NCI-H526 (cell line): ENCODE measurements around the gene EXOC3L4.

Experiments used
- DNase-seq, 2 experiments: peaks; one replicate each; lab custom pipeline; 2025; lab: John Stamatoyannopoulos, UW

The EXOC3L4 gene

DNA sequence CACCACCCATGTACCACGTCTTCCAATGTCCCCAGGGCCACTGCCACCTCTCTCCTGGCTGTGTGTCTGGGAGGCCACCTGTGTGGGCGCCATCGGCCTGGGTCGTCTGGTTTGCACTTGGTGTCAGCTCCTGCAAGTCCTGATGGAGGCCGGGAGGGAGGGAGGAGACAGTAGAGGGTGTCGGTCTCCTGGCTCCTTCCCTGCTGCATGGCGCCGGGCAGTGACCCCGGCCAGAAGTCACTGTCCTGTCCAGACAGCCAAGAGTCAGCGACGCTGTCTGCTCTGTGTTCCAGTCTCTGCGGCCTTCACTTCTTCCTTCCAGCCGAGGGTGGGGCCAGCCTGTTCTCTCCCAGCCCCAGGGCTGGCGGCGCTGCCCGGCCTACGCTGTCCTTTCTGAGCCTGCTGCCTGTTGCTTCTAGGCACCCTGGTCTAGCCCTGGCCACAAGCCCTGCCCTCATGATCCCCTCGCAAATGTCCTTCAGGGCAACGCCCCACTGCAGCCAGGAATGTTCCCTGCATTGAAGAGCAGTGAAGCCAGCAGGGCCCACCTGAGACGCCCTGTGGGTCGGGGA, 23.5 kb upstream of the EXOC3L4 start:
- DNase-seq: no peak

DNA sequence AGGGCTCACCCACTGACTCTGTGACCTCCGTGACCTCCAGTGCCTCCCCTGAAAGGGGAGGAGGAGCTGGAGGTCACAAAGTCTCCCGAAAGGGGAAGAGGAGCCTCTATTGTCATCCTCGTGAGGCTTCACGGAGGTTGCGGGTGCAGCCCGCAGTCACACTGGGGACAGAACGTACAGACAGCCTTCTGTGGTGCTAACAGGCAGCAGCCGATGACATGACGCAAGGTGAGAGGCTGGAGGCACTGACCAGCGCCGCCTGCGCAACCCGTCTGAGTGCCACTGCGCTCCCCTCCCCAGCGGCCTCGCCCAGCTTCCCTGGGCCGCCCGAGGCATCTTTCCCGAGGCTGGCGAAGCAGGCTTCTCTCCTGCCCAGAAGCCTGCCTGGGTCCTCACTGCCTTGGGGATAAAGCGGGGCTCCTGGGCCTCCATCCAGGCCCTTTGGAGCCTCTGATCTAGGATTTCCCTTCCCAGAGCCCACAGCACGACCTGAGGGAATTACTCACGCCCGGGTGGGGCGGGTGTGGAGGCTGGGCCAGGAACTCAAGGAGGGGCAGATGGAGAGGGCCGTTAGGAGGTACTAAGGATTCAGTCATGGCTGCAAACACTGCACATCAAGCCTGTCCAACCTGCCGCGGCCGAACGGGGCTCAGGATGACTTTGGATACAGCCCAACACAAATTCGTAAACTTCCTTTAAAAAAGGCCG, 22.8 kb upstream of the EXOC3L4 start:
- no peak for DNase-seq

DNA sequence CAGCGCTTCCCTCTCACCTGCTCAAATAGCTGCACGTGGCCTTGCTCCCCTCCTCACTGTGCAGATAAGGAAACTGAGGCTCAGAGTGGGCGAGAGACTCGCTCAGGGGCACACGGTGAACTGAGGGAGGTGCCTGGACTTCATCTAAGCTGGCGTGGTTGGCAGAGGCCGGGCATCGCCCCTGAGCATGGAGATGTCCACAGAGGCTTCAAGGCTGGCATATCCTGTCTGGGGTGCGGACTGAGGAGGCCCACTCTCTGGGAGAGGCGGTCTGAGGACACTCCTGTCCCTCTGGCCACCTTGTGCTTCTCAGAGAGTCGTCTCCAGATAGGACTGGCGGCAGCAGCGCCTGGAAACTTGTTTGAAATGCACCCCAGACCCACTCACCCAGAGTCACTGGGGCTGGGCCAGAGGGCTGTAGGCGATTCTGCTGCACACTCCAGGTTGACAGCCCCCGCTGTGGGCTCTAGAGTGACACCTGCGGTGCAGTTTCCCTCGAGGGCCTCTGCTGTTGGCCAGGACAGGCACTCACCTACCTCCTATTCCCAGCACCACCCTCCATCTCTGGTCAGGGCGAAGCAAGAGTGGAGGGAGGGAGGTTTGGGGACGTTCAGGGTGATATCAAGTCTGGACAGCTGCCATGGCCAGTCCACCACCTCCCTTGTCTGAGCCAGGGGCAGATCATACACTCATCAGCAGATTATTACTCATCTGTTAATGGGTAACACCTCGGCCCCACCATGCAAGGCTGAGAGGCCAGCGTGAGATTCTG, 21.7 kb upstream of the EXOC3L4 start:
- peak in 1 of 2 experiments; percentile 36 for DNase-seq

GRCh38 chr14:103073367-103073875, 21.1 kb upstream of the EXOC3L4 start:
- DNase-seq: no peak

GRCh38 chr14:103073876-103074728, 20.4 kb upstream of the EXOC3L4 start:
- DNase-seq: no peak

GRCh38 chr14:103074729-103075367, 19.7 kb upstream of the EXOC3L4 start:
- no peak for DNase-seq

DNA sequence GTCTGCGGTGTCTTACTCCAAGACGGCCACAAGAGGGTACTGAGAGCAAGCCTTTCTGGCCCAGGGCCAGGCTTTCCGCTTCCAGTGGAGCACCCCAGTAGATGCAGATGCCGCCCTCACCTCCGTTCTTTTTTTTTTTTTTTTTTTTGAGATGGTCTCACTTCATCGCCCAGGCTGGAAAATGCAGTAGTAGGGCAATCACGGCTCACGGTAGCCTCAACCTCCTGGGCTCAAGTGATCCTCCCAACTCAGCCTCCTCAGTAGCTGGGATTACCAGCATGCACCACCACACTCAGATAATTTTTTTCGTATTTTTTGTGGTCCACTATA, 16.1 kb upstream of the EXOC3L4 start:
- DNase-seq: peak; percentile 78 to 92

- DNase-seq: no peak
Measured at GRCh38 chr14:103078860-103079587, 15.5 kb upstream of the EXOC3L4 start.

- DNase-seq: no peak
Measured at GRCh38 chr14:103081951-103082350, 12.6 kb upstream of the EXOC3L4 start.

GRCh38 chr14:103084021-103084919, 10.3 kb upstream of the EXOC3L4 start, which contains the start of gene LBHD2:
Gene LBHD2, plus strand, starts transcription at chr14:103084210. Its CDS starts 1,803 bp downstream, at chr14:103086013.
- peak in 1 of 2 experiments; percentile 37 for DNase-seq

DNA sequence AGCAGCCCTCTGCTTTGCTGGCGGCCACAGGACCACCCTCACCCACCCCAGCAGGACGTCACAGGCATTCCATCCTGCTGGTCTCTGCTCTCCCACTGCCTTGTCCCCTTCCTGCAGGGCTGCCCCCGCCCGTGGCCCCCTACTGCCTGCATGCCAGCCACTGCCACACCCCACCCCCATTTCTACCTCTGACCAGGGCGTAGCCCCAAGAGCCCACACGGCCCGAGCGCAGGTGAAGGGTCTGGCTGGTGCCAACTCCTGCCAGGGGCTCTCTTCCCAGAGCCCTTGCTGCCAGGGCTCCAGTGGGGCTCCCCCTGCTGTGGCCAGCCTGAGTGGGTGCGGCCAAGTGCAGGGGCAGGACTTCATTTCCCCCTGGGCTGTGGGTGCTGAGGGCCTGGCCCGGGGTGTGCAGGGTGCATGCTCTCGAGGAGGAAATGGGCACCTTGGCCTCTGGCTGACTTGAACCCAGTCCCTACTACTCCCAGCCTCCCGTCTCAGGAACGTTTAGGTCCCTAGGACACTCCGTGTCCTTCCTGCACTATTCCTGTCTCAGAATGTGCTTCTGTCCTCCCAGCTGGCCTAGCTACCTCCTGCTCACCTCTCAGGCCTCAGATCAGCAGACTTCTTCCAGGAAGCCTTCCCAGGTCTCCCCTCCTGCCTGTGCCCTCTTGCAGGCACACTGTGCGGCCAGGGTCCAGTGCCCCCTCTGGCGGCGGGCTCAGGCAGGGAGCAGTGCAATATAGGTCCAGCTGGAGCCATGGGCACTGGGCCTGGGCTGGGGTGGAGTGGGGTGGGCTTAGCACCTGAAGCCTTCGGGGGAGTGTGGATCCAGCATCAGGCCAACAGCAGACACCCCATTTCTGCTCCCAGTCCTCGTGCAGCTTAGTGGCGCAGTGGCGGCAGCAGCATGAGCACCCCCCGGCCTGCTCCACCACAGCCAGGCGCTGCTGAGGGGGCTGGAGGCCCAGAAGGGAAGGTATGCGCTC, 9.1 kb upstream of the EXOC3L4 start:
- DNase-seq: no peak

GRCh38 chr14:103086771-103087342, 7.7 kb upstream of the EXOC3L4 start:
- no peak for DNase-seq

- peak in 1 of 2 experiments; percentile 32 for DNase-seq
Measured at GRCh38 chr14:103087343-103087835, 7.1 kb upstream of the EXOC3L4 start.

DNA sequence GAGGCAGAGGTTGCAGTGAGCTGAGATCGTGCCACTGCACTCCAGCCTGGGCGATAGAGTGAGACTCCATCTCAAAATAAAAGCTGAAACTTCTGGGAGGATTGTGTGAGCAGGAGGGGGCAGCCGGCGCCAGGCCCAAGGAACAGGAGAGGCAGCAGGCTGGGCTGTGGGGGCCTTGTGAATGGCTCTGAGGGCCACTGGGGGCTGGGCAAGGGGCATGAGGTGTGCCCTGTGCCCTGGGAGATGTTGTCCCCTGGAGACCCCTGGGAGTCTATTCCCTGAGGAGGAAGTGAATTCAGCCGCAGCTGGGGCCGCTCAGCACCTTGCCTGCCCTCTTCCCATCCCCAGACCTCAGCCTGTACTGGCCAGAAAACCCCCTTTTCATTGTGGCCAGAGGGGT, 5.6 kb upstream of the EXOC3L4 start:
- no peak for DNase-seq

DNA sequence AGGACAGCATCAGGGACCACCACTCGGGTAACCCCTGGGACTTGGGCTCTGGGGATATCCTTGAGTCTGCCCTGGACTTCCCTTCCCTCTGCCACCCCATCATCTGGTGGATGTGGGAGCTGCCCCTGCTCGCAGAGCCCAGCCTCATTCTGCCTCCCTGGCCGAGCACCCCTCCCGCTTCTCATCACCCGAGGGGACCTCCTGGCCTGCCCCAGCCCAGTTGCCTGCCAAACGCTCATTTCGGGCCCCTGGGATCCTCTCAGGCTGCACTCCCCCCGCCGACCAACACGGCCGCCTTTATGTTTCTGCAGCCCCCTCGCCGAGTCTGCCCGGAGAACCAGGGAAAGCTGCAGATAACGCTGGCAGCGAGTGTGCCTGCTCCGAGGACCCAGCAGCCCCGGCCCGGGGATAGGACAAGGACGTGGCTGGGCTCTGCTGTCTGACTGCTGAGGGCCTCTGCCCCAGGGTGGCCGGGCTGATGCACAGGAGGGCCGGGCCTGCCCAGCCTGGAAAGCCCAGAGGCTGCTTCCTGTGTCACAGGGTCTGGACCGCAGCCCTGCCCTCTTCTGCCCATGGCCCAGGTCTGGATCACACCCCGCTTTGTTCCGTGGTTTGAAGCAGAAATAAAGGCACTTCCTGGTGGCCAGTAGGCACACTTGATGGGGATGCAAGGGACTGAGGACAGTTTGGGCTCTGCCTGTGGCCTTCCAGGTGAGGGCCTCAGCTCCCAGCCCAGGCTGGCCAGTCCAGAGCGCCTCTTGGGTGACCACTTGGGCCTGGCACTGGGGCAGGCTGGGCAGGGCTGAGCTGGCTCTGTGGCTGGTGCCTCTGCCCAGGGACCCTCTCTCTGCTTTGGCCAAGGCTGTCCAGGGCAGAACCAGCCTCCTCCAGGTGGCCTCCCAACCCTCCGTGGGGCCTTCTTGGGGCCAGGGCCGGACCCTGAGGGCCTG, 4.9 kb upstream of the EXOC3L4 start:
- DNase-seq: no peak

DNA sequence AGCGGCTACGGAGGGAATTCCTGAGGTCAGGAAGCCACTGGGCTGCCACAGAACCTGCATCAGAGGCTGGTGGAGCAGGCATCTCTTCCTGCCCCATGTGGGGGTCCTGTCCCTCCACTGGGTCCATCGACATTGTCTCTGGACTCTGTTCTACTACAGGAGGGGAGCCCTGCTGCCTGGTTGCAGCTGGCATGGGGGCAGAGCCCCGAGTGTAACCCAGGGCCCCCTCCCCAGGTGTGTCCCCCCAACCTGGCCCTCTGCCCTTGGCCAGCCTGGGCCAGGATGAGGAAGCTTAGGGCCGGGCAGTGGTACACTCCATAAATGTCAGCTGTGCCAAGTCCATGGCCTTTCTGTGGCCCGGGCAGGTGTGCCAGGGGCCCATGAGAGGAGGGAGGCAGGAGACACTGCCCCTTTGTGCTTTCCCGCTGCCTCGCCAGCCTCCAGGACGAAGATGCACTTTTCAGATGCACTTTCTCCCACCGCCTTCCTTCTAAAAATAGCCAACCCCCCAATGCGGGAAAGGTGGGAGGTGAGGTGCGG, 4.0 kb upstream of the EXOC3L4 start:
- DNase-seq: peak in 1 of 2 experiments; percentile 35
